Psoas muscle (tissue), 8 donors: ENCODE results near the gene PPP1R9B. TPM values are rescaled to one million over a fixed set of nuclear protein-coding genes. Genes with fewer than 3 reads are reported as not detected.
A peak's percentile ranks its signal among the peaks of the same experiment; 100 is the strongest.

Experiments used
- ATAC-seq, 4 donors: fragments of 200-7000 bp; cut with Tn5 transposase; one replicate each; pipeline ENCODE4 v1.9.1; 2020; ENCODE audit warnings: moderate library complexity in 3 of 4, mild to moderate bottlenecking in 2 of 4
- DNase-seq, 2 donors: peaks; one replicate each; pipeline ENCODE4 v3.0.0-alpha.2; 2020
- H3K27ac ChIP-seq: fragments of 200-600 bp; one replicate; pipeline ENCODE4 v1.8.0; 2022
- H3K27me3 ChIP-seq, 3 donors: fragments of 200-600 bp in 1 of 3; one replicate each; pipeline versions ENCODE4 v1.6.1 to v1.8.0; 2013 to 2022; ENCODE audit warnings: low read length in 2 of 3, mild to moderate bottlenecking in 2 of 3, moderate library complexity in 1 of 3; ENCODE audit not compliant: insufficient read depth in 3 of 3
- H3K36me3 ChIP-seq, 2 donors: fragments of 200-600 bp in 1 of 2; one replicate each; pipeline versions ENCODE4 v1.6.1 to v1.8.0; 2013 to 2022; ENCODE audit warnings: low read depth in 1 of 2, mild to moderate bottlenecking in 1 of 2, moderate library complexity in 1 of 2; ENCODE audit not compliant: insufficient read depth in 1 of 2
- H3K4me1 ChIP-seq: fragments of 200-600 bp; one replicate; pipeline ENCODE4 v1.8.0; 2022
- H3K4me3 ChIP-seq: fragments of 200-600 bp; one replicate; pipeline ENCODE4 v1.8.0; 2022; ENCODE audit warnings: mild to moderate bottlenecking
- H3K9me3 ChIP-seq: fragments of 200-600 bp; one replicate; pipeline ENCODE4 v1.8.0; 2022
- WGBS, 3 donors: extraction: QIAGEN DNeasy Blood & Tissue Kit; methylation state at CpG; one replicate each; pipeline versions ENCODE4 v1.1.6 to v1.1.7; 2013; 5-methylcytosine and 5-hydroxymethylcytosine counted together
- intact Hi-C, 2 donors: fragments of 100-400 bp; cut with DNase I; formaldehyde crosslinking; loops; one replicate each; pipeline versions ENCODE4 v1.11.0 to v1.14.2; 2022
- polyA plus RNA-seq, 3 donors: library from polyadenylated mRNA; stranded (reverse); fragments of 200-250 nt; gene quantifications; one replicate each; pipeline ENCODE4 v1.2.3, GENCODE V29; 2013
- total RNA-seq, 4 donors: library from RNA; stranded (reverse); fragmentation: NEBNext Ultra II Directional in 2 of 4; extraction: Animal tissue kit (Norgen Biotek cat#: 25700) in 2 of 4; gene quantifications; one replicate each; pipeline versions ENCODE4 v1.2.1 to v1.2.4, GENCODE V29; 2021 to 2023
- TF ChIP-seq, protein P1 (sequence below): fragments of 200-600 bp; IDR thresholded peaks from one replicate; pipeline ENCODE4 v1.8.0; 2022; ENCODE audit warnings: antibody characterized with exemption
- donor health status: healthy with polysubstance abuse.
- donor health status: DM: no; HTN: no; CAD: no; lungs with moderate emphysema.
- donor health status: Bipolar disorder and iron deficiency.
- donor health status: healthy.
- donor health status: DM: yes; HTN: yes; CAD: no.
- donor health status: DM: no; HTN: no; CAD: no.
- donor health status: DM: no; HTN: no; CAD: no.
- donor health status: DM: yes; HTN: yes; CAD: no.

PPP1R9B gene
- total and polyA plus RNA-seq, 7 donors, result 7.0 to 26.5 (median 15.1) TPM

DNA sequence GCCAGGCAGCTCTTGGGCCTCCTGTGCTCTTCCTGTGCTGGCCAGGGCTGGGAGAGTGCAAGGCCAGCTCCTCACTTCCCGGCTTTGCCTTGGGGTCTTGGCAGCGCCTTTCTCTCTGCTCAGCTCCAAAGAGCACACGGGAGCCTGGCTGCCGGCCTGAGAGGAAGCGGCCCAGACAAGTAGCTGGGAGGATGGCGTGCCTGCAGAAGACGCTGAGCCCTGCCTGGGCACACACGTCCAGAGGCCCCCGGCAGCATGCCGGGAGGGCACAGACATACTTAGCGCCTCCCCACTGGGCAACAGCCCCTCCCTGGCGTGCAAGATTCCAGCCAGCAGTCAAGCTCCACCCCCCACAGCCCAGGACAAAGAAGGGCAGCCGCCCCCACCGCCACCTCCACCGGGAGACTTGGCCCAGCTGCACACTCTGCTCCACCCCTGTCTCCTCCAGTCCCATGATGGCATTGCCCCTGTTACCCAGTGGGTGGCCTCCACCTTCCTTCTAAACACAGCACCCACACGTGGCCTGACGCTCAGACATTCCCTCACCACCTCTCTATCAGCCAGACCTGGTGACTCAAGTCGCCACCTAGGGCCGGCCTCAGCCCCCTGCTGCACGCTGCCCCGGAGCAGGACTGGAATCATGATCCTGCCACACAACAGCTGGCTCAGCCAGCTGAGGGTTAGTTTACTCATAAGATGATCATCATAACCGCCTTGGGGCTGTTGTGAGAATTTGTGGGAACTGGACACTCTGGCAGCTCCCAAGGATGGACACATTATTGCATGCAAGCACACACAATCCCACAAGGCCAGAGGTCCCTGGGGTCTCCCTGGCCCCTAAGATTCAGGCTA, 27.7 kb upstream of the PPP1R9B start:
- TF ChIP-seq, protein P1, sequence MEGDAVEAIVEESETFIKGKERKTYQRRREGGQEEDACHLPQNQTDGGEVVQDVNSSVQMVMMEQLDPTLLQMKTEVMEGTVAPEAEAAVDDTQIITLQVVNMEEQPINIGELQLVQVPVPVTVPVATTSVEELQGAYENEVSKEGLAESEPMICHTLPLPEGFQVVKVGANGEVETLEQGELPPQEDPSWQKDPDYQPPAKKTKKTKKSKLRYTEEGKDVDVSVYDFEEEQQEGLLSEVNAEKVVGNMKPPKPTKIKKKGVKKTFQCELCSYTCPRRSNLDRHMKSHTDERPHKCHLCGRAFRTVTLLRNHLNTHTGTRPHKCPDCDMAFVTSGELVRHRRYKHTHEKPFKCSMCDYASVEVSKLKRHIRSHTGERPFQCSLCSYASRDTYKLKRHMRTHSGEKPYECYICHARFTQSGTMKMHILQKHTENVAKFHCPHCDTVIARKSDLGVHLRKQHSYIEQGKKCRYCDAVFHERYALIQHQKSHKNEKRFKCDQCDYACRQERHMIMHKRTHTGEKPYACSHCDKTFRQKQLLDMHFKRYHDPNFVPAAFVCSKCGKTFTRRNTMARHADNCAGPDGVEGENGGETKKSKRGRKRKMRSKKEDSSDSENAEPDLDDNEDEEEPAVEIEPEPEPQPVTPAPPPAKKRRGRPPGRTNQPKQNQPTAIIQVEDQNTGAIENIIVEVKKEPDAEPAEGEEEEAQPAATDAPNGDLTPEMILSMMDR, result peak; percentile 46
- H3K4me3 ChIP-seq, result peak overlapping the region; percentile 44
- intact Hi-C loops, result loop anchor here in 1 of 2 donors (5.0 kb wide), 1 partner anchor 41 kb away; no protein-coding TSS in a partner anchor

DNA sequence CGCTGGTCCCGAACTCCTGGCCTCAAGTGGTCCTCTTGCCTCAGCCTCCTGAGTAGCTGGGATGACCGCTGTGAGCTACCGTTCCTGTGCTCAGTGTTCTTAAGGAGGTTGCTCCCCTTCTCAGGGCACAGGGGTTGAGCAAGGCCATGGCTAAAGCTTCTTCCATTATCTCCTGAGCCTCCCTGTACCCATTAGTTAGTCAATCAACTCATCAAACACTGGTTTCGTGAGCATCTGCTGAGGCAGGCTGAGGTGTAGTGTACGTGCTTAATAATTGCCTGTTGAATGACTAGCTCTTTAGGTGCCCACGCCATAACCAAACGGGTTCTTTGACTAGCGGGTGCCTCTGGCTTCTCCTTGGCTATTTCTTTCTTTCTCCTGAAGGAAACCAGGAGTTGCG, 27.0 kb upstream of the PPP1R9B start:
- peak in 1 of 2 donors; percentile 48 for DNase-seq
- Histone ChIP-seq H3K27ac (peak overlapping the region; percentile 88), H3K4me1 (peaks cover 42% of the 10 kb centered on the region), H3K4me3 (no peak overlapping the region), H3K9me3 (no peaks in the 10 kb centered on the region), H3K27me3 (no peaks in the 10 kb centered on the region), H3K36me3 (peaks cover 0 to 31% of the 10 kb centered on the region in 2 donors)
- WGBS, 3 donors, result 69 to 73% (median 69%) methylated on average over 10 of the region's 10 CpGs
- peak in 2 of 4 donors; percentile 1 to 4 for ATAC-seq
- TF ChIP-seq, protein P1, result no peak
- intact Hi-C loops, result loop anchor here in 1 of 2 donors (5.0 kb wide), 1 partner anchor 40 kb away; no protein-coding TSS in a partner anchor

More for the DNA sequence above, 27.7 kb upstream of the PPP1R9B start:
- ATAC-seq (peak; percentile 86 to 89 (median 88)), DNase-seq (peak; percentile 86 to 95)
- Histone ChIP-seq H3K4me1 (peaks cover 37% of the 10 kb centered on the region), H3K9me3 (no peaks in the 10 kb centered on the region), H3K36me3 (peaks cover 0 to 28% of the 10 kb centered on the region in 2 donors), H3K27ac (peak overlapping the region; percentile 88), H3K27me3 (no peaks in the 10 kb centered on the region)
- WGBS, 3 donors, result 3 to 6% (median 5%) methylated on average over 18 to 22 of the region's 22 CpGs

DNA sequence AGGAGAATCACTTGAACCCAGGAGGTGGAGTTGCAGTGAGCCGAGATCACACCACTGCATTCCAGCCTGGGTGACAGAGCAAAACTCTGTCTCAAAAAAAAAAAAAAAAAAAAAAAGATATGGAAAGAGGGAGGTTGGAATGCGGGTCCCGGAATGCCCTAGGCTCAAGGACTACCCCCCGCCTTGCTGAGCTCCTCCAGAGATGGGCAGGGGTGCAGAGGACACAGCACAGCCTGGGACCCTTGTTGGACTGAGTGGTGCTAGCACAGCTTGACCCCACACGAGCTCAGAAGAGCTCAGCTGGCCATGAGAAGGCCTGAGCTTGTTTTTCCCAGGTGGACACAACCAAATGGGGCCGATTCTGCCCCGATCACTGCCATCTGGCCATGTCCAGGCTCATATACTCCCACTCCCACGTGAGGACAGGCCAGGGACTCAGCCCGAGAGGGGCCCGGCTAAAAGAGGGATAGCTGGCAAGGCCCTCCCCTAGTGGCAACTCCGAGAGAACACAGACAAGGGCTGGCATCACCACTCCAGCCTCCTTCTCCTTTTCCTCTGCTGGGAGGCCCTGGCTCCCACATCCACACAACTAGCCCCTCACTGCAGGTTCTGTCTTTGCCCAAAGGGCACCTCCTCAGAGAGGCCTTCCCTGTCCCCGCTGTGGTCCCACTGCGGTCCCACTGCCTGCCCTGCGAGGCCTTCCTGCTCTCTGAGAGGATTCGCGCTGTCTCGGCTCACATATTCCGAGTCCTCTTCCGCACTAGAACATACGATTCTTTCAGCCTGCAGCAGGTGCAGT, 26.3 kb upstream of the PPP1R9B start:
- intact Hi-C loops, result loop anchor here in 1 of 2 donors (5.0 kb wide), 1 partner anchor 39 kb away; no protein-coding TSS in a partner anchor
- peak in 2 of 4 donors; percentile 9 to 13 for ATAC-seq
- H3K4me1 ChIP-seq, result peaks cover 49% of the 10 kb centered on the region
- H3K36me3 ChIP-seq, result peaks cover 0 to 38% of the 10 kb centered on the region in 2 donors
- DNase-seq, result peak; percentile 8 to 58
- no peak overlapping the region for H3K4me3 ChIP-seq
- peak overlapping the region; percentile 88 for H3K27ac ChIP-seq
- TF ChIP-seq, protein P1, result no peak
- WGBS, 3 donors, result 66 to 80% (median 67%) methylated on average over 20 of the region's 20 CpGs
- H3K27me3 ChIP-seq, result no peaks in the 10 kb centered on the region
- no peaks in the 10 kb centered on the region for H3K9me3 ChIP-seq

DNA sequence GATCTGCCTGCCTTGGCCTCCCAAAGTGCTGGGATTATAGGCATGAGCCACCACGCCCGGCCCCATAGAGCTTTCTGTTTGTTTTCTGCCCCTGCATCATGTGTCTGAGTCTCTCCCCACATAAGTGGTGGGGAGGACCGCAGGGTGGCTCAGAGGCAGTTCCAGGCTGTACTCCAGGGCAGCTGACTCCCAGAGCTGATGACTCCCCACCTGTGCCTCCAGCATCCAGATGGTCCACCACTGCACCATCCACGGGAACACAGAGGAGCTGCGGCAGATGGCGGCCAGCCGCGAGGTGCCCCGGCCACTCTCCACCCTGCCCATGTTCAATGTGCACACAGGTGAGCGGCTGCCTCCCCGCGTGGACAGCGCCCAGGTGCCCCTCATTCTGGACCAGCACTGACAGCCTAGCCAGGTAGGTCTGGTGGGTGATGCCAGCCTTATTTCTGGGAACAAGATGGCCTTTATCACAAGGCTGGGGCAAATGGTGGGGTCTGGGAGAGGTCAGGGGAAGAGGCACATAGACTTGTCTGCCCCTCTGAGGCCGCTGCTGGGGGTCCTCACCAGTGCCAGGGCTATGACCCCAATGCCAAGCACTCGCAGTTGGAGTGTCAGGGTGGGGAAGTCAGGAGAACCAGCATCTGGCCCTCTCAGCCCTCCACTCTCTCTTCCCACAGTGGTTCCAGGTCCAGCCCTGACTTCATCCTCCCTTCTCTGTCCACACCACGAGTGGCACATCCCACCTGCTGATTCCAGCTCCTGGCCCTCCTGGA, 24.7 kb upstream of the PPP1R9B start:
- H3K27me3 ChIP-seq, result no peaks in the 10 kb centered on the region
- TF ChIP-seq, protein P1, result no peak
- H3K4me3 ChIP-seq, result no peak overlapping the region
- intact Hi-C loops, result loop anchor here in 1 of 2 donors (5.0 kb wide), 1 partner anchor 38 kb away; no protein-coding TSS in a partner anchor
- WGBS, 3 donors, result 82 to 91% (median 85%) methylated on average over 16 of the region's 16 CpGs
- peaks cover 60% of the 10 kb centered on the region for H3K4me1 ChIP-seq
- ATAC-seq (no peak), DNase-seq (peak; percentile 15 to 52)
- H3K27ac ChIP-seq, result peak overlapping the region; percentile 88
- H3K36me3 ChIP-seq, result peaks cover 0 to 48% of the 10 kb centered on the region in 2 donors
- H3K9me3 ChIP-seq, result no peaks in the 10 kb centered on the region
